Suppressor macrophage treated with lipopolysaccharide for 1 hour (primary cell): ENCODE data around the gene DNAH3.
"Not testable (repeated sequence)": the region's sequence is repeated elsewhere in the genome, so short reads cannot be mapped to it uniquely, and the experiment has no call there.

ENCODE experiments used
- DNase-seq, 3 donors: peaks; one replicate each; pipeline ENCODE4 v3.0.0-alpha.2; 2020 to 2022

DNAH3 gene

GRCh38 chr16:21116148-21116693, 34.4 kb downstream of the DNAH3 start:
- peak; percentile 52 to 57 (median 53) for DNase-seq

- DNase-seq = not testable (repeated sequence)
Observed at GRCh38 chr16:21115551-21115950, 35.1 kb downstream of the DNAH3 start.

DNA sequence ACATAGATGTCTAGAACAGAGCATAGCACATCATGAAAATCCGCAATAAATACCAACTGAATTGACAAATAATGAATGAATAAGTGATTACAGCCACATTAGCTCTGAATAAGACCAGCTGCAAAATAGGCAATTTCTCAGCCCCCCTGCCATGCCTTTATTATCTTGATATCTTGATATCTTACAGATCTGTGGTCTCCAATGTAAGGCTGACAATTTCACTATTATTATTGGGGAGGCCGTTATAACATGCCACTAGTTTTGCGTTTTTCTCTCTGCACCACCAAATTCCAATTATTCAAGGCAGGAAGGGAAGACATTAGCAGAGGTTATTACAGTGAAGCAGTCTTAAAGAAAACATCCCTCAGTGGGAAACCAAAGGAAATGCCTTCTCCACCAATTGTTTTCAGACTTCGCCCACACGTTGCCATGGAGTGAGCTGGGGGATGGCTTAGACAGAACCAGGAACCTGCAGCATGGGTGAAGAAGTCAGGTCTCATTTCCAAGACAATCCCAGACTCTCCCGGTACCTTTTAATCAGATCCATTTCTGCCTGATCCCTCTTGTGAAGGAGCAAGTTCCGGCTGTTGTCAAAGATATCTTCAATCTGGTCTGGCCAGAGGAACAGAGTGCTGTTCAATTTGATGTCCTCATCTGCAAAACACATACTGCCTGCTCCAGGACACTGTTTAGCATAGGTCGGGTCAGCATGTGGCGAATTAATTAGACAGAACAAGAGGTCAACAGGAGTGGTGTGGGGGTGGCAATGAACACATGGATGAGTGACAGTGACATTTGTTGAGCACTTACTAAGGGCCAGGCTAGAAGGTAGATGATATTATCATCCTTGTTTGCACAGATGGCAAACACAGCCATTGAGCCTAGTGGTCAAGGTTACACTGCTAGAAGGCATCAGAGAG, 46.4 kb downstream of the DNAH3 start:
- peak in 2 of 3 donors; percentile 36 to 38 for DNase-seq

- peak in 2 of 3 donors; percentile 7 to 23 for DNase-seq
Observed at GRCh38 chr16:21101631-21102420, 48.8 kb downstream of the DNAH3 start.

DNA sequence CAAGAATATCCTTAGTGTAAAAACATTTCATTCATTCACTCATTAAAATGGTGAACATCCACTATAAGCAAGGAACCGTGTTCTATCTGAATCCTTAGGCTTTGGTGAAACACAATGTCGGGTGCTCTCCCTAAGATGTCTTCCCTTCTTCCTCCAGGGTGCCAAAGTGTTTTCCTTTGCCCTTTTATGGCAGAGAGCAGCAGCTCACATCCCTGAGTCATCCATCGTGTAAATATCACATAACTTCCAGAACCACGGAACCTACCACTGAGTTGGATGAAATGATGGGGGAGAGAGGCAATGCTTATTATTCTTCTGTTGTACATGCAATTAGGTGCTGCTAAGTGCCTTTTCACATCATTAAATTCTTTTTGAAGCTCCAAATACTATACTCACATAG, 50.2 kb downstream of the DNAH3 start:
- DNase-seq = no peak

DNA sequence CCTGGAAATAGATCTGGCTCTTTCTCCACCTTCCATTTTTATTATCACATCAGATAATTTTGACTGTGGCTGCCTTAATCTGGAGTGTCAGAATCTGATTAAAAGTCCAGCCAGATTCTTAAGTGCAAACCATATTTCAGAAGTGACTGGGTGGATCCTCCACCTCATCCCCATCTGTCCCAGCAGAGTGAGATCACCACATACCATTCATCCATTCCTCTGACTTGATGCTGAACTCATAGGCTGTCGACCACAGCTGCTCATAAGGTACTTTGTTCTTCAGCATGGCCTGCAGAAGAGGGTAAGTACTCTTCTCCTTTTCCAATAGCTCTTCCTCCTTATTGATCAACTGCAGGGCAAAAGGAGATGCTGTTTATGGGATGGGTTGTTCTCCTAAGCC, 53.5 kb downstream of the DNAH3 start:
- no peak for DNase-seq

GRCh38 chr16:21094719-21095118, 55.9 kb downstream of the DNAH3 start:
- DNase-seq = not testable (repeated sequence)

GRCh38 chr16:21092951-21093350, 57.7 kb downstream of the DNAH3 start:
- no peak for DNase-seq

DNA sequence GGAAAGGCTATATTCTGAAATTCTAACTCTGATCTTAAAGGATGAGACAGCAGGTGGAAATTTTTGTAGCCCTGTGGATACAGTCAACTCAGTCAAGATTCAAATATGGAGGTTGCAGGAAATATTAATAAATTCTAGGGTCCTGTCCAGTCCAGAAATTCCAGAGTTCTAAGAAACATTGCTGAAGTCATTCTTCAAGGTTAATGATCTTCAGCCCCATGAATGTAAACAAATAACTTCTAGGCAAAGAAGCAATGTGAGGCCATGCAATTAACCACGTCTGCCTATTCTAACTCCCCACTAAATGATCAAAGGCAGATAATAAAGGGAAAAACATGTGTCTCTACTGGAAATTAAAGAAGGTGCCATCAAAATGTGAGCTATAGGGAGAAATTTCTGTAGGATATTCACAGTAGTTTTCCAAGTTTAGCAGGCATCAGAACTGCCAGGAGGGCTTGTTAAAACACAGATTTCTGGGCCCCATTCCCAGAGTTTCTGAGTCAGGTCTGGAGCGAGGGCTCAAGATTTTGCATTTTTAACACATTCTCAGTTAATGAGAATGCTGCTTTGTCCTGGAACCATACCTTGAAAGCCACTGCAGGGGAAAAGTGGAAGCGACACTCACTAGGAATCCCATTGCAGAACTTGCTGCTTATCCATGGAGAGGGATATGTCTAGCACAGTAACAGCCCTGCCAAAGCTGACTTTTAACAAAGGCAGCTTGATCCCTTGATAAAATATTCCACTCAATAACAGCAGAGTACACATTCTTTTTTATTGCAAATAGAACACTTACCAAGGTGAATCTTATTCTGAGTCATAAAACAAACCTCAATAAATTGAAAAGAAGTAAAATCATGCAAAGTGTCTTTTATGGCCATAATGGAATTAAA, 61.8 kb downstream of the DNAH3 start:
- no peak for DNase-seq

GRCh38 chr16:21088143-21088542, 62.5 kb downstream of the DNAH3 start:
- DNase-seq = no peak

- no peak for DNase-seq
Observed at GRCh38 chr16:21084631-21085225, 65.9 kb downstream of the DNAH3 start.

DNA sequence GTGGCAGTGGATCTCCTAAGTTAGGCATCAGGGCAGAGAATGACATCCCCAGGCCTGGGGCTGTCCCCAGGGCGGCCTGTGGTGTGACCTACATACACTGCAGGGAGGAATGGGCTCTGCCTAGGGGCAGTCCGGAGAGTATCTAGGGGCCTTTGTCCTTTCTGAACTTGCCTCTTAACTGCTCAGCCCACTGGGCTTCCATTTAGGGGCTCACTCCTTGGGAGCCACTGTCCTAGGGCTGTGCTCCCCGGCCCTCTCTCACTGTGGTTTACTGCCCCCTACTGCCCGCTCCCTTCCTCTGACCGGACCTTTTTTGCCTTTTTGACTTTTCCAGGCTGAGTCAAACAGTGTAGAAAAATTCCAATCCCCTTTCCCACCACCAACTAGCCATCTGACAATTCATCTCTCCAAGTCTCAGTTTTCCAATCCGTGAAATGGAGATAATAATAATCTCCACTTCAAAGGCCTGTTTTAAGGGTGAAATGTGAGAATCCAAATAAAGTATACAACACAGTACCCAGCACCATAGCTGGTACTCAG, 66.8 kb downstream of the DNAH3 start:
- peak; percentile 64 to 84 (median 78) for DNase-seq

- DNase-seq = no peak
Observed at GRCh38 chr16:21081329-21081728, 69.3 kb downstream of the DNAH3 start.

DNA sequence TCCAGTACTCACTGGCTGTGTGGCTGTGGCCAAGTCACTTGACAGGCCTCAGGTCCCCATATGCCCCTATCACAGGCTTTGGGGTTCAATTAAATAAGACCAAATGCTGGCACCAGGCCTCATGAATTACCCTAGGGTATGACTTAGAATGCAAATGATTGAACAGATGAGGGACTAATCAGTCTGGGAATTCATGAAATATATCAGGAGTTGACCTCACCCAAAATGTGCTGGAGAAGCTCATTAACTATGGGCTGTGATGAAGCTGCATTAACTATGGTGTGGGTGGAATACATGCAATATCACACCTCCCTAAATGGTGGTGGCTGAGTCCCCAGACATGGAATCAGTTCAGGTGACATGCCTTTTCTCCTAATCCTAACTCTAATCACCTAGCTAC, 72.1 kb downstream of the DNAH3 start:
- DNase-seq = no peak

GRCh38 chr16:21076186-21076883, 74.3 kb downstream of the DNAH3 start:
- DNase-seq = no peak

DNA sequence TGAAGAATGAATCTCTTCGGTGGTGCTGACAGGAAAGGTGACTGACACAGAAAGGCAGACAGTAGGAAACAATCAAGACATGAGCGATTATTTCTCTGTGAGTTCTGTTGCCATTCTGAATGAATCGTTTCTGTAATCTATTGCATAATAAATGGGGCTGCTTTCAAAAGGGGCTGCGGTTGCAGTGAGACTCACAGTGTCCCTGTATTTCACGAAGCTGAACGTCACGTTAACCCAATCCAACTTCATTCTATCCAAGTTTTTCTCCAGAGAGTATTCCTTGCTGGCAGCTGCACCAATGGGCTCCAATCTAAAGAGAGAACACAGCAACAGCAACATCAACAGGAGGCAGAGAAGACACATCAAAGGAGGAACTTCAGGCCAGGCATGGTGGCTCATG, 75.4 kb downstream of the DNAH3 start:
- no peak for DNase-seq

DNA sequence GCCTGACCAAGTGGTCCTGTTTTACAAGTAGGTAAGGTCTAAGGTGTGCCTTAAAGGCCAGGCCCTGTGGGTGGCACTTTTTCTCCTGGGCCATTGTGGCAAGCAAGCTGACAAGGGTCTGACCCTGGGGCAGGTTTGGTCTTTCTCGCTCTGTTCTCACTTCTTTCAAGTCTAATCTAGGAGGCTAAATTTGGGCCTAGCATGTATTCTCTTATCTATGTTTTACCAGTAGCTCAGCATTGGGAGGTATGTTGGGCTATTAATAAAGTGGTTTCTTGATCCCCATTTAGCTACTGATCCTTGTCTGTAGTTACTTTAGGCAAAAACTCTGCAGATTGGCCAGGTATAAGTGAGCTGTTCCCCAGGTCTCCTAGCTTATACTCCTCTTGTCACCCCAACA, 77.7 kb downstream of the DNAH3 start:
- DNase-seq = no peak

- DNase-seq = no peak
Observed at GRCh38 chr16:21071741-21072140, 78.9 kb downstream of the DNAH3 start.

DNA sequence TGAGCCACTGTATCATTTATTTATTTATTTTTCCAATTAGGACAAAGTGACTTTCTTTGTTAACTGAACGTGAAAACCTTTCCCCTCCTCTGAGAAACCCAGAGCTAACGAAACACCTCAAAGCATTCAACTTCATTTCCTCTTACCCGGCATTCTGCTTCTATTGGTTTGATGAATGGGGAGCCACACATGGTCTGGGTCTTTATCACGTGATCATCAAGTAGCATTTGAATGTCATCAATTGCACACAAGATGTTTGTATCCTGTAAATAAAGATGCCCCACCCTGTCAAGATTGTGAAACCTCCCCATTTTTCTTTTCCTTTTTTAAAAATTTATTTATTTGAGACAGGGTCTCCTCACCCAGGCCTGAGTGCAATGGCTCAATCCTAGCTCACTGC, 80.1 kb downstream of the DNAH3 start:
- no peak for DNase-seq

DNA sequence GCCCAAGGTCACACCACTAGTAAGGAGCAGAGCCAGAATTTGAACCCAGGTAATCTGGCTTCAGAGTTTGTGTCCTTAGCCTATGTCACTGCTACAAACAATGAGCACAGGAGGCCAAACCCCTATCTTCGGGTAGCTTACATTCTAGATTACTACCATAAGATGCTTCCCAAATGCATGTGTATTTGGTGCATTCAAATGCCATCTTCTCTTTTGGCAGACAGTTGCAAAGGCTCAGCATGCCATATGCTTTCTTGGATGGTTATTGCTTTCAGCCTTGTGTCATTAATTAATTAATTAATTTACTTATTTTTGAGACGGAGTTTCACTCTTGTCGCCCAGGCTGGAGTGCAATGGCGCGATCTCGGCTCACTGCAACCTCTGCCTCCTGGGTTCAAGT, 80.7 kb downstream of the DNAH3 start:
- no peak for DNase-seq

DNA sequence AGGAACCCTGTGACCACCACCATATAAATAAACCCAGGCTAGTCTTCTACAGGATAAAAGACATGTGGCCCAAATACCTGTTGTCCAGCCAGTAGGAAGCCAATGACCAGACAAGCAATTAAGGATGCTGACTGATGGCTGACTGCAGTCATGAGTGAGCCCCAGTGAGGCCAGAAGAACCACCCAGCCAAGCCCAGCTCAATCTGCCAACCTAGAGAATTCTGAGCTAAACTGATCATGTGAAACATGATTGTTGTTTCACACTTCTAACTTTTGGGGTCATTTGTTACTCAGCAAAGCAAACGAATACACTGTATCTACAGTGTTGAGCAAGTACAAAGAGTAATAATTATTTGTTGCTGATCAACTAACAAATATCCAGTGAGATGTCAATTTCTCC, 86.4 kb downstream of the DNAH3 start:
- DNase-seq = no peak
